ENCODE measurements around the gene PI4KA.
"Not testable (repeated sequence)": the region's sequence is repeated elsewhere in the genome, so short reads cannot be mapped to it uniquely, and the experiment has no call there.

PI4KA gene

DNA sequence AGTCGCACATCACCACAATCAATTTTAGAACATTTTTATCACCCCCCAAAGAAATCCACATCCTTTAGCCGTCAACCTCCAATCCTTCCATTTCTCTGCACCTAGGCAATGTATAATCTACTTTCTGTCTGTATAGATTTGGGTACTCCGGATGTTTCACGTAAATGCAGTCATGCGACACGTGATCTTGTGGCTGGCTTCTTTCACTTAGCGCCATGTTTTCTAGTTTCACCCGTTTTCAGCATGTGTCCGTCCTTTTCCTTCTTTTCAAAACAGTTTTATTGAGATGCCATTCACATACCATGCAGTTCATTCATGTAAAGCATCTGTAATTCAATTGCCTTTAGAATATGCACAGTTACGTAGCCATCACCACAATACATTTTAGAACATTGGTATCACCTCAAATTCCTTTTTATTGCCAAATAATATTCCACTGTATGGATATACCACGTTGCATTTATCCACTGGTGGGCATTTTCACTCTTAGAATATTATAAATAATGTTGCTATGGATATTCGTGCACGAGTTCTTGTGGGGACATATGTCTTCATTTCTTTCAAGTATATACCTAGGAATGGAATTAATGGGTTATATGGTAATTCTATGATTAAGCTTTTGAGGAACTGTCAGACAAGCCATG lies 179.7 kb downstream of the PI4KA start:
- not testable (repeated sequence) for DNase-seq

DNA sequence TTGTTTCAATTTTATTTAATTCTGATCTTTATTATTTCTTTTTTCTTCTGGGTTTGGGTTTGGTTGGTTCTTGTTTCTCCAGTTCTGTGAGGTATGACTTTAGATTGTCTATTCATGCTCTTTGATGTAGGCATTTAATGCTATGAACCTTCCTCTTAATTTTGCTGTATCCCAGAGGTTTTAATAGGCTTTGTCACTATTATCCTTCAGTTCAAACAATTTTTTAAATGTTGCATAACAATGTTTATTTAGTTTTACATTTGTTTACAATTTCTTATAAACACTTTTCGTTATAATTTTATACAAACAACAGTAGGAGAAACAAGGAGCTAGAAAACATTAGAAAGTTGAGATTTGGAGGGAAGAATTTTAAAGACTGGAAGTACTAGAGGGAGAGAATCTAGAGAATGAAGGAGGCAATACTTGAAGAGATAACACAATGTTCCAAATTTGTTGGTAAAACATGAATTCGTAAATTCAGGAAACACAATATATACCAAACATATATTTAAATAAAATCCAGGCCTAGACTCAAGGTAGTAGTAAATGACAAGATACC lies 180.8 kb downstream of the PI4KA start:
- no peak for DNase-seq

DNA sequence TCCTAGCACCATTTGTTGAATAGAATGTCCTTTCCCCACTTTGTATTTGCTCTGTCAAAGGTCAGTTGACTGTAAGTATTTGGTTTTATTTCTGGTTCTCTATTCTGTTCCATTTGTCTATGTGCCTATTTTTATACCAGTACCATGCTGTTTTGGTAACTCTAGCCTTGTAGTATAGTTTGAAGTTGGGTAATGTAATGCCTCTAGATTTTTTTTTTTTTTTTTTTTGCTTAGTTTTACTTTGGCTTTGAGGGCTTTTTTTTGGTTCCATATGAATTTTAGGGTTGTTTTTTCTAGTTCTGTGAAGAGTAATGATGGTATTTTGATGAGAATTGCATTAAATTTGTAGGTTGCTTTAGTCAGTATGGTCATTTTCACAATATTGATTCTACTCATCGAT lies 183.0 kb downstream of the PI4KA start:
- DNase-seq: not testable (repeated sequence)

DNA sequence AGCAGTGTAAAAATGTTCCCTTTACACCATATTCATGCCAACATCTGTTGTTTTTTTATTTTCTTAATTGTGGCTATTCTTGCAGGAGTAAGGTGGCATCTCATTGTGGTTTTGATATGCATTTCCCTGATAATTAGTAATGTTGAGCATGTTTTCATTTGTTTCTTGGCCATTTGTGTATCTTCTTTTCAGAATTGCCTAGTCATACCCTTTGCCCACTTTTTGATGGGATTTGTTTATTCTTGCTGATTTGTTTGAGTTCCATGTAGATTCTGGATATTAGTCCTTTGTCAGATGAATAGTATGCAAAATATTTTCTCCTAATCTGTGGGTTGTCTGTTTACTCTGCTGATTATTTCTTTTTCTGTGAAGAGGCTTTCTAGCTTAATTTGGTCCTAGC lies 183.6 kb downstream of the PI4KA start:
- DNase-seq: no peak

DNA sequence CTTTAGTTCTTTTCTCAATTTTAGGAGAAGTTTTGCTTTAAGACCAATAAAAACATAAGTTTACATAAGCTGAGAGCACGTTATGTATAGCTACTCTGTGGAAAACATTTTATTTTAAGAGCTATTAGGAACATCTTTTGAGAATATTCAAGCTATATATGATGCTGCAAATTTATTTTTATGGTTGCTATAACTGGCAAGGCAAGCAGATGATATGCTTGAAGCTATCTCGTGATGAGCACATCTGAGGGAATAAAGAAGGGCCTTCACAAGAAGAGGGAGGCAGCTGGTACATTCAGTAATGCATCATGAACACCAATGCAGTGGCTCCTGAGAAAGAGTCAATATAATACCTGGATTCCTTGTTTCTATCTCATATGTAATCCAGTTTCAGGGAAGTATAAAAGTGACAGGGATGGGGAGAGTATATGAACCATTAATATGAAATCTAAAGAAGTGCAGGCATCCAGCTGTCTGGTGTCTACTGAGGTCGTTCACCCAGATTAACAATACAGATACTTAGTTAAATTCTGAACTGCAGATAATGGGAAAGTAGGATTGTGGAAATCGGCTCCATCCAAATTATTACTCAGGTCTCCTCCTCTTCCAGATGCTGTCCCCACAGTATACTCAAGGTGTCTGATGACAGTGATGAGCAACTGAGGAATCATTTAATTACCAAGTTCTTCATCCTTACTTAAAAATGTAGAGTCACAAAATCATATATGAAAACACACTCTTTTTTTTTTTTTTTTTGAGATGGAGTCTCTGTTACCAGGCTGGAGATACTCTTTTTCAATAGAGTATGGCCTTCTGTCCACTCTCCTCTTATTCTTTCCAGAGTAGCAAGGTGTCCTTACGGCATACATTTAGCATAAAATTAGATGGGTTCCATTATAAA lies 185.1 kb downstream of the PI4KA start:
- no peak for DNase-seq

DNA sequence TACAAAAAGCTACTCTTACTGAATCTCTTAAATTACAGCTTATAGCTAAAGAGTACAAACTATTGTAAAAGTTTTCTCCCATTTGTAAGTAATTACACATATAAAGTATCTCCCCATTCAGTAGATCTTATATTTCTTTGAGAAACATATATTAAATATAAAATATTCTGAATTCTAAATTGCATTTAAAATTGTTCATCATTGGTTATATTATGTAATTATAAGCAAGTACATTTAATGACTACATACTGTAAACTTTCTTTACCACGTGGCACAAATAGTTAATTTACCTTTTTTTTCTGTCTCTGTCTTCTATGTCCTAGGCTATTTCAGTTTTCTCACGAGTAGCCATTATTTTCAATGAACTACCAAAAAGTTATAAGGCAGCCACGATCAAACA lies 185.9 kb downstream of the PI4KA start:
- DNase-seq: no peak

DNA sequence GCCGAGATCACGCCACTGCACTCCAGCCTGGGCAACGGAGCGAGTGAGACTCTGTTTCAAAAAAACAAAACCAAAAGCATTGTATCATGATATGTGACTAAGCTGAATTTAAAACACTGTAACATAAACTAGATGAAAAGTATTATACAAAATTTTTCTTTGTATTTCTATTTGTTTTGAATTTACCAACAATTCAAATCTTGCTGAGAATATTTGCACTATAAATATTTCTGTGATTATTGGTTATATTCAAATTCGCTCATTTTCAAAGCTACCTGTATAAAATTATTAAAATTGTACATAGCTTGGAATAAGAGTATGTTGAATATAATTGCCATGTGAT lies 186.6 kb downstream of the PI4KA start:
- DNase-seq: no peak

DNA sequence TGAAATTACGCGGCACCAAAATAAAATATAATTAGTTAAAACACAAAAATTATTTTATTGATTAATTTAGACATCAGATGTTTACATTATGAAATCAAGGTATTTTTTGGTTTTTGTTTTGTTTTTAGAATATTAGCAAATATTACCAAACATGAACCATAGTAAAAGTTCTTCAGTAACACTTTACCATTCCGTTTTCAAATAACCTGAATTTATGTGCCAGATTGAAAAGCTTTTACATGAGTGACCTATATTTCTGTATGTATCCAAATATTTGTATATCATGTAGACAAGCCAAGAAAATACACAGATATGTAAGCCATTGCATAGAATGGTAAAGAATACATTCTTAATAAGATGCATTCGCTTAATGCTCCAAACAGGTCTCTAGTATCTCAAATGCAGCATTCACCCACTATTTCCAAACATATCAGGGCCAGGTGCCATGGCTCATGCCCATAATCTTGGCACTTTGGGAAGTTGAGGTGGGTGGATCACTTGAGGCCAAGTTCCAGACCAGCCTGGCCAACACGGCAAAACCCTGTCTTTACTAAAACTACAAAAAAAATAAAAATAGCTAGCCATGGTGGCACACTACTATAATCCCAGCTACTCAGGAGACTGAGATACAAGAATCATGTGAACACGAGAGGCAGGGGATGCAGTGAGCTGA lies 187.1 kb downstream of the PI4KA start:
- DNase-seq: no peak

DNA sequence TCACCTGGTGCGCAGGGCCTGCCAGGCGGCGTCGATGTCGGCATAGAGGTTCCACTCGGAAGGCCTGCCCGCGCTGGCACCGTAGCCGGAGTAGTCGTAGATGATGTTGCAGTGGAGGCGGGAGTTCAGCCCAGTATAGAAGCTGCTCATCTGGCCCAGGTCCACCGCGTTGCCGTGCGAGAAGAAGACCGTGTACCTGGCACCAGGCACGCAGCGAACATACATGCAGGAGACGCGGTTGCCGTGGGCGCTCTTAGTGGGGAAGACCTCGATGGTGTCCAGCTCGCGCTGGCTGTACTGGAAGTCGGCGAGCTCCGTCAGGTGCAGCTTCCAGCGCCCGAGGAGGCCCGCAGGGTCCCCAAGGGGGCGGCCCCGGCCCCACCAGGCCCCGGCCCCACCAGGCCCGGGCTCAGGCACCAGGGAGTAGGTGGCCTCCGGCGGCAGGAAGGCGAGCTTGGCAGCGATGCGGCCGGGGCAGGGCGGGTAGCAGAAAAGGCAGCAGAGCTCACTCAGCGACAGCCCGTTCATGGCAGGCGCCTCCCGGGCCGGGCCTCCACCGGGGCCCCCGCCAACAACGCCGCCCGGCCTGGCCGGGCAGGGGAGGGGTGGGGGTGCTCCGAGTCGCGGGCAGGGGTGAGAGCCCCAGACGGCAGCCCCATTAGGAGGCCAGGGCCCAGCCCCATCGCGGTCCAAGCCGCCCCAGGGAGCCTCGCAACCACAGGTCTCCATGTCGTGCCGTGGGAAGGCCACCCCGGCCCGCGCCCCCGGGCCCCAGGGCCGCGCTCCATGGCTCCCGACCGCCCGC lies 188.0 kb downstream of the PI4KA start:
- DNase-seq: not testable (repeated sequence)

DNA sequence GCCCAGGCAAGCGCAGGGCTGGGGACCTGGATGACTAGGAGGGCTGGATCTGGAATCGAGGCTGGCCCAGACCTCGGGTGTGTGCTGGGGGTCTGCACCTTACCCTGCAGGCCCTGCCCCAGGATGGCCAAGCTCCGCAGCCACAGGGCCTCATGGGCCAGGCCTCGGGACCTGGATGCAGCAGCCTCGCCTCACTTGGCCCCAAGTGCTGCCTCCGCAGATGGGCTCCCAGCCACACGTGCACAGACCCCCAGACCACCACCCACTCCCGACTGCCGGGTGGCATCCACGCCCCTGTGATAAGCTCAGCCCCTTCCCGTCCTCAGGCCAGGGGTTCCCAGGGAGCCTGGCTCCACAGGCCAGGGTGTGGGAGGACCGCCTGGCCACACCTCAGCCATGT lies 188.7 kb downstream of the PI4KA start:
- not testable (repeated sequence) for DNase-seq

DNA sequence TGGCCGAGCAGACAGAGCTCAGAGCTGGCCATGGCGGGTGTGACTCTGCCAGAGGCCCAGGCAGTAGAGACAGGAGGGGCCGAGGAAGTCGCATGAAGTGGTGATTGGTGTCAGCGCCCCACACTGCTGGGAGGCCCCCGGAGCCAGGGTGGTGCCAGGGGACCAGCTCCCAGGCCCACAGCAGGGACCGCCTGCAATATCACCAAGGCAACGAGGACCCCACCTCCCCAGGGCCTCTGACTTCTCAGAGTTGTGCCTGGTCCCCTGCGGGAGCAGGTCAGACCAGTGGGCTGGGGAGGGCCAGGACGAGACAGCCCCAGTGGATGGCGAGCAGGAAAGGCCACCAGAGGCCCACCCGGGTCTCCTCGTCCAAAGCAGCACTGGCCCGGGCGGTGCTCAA lies 189.1 kb downstream of the PI4KA start:
- DNase-seq: not testable (repeated sequence)

DNA sequence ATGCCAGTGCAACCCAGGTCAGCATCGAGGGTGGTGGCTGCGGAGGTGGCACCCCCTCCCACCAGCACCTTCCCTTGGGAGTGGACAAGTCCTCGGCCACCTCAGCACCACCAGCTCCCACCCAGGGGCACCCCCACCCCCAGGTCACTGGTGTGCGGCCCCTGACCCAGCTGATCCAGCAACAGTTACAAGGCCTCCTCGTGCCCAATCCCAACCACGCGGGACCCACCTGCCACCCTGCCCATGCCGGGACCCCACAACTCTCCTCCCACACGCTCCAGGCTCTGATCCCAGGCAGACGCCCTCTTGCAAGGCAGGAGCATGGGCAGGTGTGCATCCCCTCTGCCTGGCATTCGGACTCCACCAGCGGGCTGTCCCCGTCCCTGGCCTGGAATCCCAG lies 189.8 kb downstream of the PI4KA start:
- DNase-seq: not testable (repeated sequence)

DNA sequence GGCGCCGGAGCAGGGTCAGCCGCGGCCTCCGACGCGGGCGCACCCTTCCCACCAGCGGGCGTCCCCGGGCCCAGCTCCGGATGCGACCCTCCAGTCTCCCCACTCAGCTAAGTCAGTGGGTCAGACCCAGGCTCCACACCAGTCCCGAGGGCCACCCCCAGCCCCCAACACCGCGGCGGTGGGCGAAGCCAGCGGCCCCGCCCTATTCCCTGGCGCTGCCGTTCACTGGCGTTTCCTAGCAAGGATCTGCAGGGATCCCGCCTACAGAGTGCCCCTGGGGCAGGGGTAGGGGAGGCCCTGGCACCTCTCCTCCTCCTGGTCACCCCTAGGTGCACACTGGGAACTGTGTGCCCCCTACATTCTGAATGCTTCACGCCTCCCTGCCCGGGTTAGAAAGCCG lies 190.4 kb downstream of the PI4KA start:
- DNase-seq: not testable (repeated sequence)

DNA sequence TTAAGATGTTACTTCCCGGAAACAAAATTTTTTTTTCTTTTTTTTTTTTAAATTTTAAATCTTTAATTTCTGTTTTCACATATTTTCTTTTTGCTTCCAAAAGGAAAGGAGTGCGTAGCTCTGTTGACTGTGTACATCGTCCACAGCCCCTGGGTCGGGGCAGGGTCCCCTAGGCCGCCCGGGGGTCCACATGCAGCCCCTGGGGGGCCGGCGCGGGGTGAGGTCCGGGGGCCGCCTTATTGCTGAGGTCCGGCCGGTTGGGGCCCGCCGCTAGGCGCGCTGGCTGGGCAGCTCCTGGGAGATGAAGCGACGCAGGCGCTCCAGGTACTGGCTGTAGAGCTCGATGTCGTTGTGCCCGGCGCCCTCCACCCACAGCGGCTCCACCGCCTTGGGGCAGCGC lies 191.1 kb downstream of the PI4KA start:
- not testable (repeated sequence) for DNase-seq

DNA sequence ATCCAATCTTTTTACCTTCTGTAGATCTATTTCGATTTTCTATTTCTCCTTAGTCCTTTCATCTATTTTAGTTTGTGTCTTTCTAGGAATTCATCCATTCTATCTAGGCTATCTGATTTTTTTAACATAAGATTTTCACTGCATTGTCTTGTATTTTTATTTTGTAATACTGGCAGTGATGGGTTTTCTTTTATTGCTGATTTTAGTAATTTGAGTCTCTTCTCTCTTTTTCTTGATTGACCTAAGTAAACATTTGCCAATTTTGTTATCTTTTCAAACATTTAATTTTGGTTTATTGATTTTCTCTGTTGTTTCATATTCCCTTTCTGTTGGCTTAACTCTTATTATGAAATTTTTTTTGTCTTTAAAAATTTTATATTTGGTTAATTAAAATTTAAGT lies 192.1 kb downstream of the PI4KA start:
- no peak for DNase-seq

DNA sequence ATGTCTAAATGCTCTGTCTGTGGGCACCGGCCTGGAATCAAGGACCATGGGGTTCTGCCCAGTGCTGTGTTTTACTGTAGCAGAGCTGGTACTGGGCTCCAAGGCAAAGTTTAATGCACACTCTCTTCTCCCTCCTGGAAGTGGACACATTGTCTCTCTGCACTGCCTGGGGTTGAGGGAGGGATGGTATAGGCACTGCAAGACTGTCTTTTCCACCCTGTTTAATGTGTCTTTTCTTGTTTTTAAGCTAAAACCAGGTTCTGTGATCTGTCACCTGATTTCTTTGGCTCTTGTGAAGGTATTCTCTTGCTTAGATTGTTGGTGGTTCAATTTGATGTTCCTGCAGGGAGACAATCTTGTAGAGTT lies 194.0 kb downstream of the PI4KA start:
- no peak for DNase-seq

DNA sequence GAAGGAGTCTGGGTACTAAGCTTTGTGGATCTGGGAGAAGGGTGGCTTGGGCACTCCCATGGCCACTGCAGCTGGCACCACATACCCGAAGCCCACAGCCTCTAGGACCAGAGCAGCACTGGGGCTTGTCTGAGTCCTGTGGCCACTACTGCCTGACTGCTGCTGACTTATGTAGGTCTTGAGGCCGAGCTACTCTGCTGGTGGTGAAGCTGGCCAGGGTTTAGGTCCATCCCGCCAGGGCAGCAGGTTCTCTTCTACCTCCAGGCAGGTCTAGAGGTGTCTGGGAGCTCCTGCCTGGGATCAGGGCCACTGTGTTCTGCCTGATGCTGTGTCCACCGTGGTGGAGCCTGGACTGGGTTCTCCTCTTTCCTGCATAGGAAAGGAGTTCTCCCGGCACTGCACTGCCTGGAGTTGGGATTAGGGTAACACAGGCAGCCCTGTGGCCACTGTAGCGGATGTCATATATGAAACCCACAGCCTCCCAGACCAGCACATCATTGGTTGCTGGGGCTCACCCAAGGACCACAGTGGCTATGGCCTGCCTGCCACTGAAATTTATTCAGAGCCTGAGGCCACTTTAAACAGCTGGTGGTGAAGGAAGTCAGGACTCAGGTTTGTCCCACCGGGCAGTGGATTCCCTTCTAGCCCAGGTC lies 194.5 kb downstream of the PI4KA start:
- DNase-seq: no peak

DNA sequence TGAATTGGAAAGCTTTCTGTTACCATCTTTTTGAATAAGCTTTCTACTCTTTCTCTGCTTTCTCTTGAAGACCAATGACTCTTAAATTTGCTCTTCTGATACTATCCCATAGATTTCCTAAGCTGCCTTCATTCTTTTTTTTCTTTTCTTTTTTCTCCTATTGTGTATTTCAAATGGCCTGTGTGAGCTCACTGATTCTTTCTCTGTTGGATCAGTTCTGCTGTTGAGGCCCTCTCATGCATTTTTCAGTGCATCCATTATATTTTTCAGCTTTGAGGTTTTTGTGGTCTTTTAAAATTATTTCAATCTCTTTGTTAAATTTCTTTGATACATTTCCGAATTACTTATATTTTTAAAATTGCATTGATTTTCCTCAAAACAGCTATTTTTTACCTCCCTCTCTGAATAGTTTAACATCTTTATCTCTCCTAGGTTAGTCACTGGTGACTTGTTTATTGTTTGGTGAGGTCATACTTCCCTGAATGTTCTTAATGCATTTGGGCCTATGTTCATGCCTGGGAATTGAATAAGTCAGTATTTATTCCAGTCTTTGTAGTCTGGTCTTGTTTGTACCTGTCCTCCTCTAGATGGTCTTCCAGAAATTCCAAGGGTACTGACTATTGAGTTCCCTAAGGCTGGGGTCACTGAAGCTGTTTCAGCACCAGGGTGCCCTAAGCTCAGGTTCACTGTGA lies 195.3 kb downstream of the PI4KA start:
- no peak for DNase-seq

DNA sequence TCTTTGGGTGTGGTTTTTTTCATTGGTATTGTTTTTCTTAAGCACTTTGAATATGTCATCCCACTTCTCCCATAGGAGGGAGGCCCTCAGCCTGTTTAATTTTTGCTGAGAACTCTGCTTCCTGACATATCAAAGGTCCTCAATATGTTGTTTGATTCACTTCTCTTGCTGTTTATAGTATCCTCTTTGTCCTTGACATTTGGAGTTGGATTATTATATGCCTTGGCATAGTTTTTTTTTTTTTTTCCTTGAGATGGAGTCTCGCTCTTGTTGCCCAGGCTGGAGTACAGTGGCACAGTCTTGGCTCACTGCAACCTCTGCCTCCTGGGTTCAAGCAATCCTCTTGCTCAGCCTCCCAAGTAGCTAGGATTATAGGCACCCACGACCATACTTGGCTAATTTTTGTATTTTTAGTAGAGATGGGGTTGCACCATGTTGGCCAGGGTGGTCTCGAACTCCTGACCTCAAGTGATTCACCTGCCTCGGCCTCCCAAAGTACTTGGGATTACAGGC lies 196.0 kb downstream of the PI4KA start:
- DNase-seq: not testable (repeated sequence)

DNA sequence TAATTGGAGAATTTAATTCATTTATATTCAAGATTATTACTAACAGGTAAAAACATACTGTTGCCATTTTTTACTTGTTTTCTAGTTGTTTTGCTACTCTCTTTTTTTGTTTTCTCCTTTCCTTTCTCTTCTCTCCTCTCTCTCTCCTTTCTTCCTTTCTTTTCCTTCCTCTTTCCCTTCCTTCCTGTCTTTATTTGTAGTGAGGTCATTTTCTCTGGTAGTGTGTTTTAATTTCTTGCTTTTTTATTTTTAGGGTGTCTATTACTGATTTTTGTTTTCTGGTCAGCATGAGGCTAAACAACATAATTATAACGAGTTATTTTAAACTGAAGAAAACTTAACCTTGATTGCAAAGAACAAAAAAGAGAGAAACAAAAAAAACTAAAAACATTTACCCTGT lies 197.1 kb downstream of the PI4KA start:
- no peak for DNase-seq

DNA sequence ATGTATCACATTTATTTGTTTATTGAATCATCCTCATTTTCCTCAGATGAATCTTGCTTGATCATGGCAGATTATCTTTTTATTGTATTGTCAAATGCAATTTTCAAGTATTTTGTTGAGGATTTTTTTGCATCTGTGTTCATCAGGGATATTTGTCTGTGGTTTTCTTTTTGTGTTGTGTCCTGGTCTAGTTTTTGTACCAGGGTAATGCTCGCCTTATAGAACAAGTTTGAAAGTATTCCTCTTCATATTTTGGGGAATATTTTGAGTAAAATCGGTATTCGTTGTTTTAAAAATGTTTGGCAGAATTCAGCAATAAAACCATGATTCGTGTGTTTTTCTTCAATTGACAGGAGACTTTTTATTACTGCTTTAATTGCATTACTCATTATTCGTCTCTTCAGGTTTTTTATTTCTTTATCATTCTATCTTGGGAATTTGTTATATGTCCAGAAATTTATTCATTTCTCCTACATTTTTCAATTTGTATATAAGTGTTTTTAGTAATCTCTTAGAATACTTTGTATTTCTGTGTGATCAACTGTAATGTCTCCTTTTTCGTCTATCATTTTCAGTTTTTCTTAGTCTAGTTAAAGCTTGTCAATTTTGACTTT lies 198.1 kb downstream of the PI4KA start:
- no peak for DNase-seq
